Activated CD8-positive, alpha-beta memory T cell treated with anti-CD3 and anti-CD28 coated beads for 48 hours (primary cell): ENCODE results near the gene TSPAN9.
A peak's percentile ranks its signal among the peaks of the same experiment; 100 is the strongest.

Experiments used
- DNase-seq, 3 experiments: peaks; one replicate each; pipeline ENCODE4 v3.0.0-alpha.2; 2020; ENCODE audit warnings: low read depth in 2 of 3, low spot score in 2 of 3

The TSPAN9 gene

GRCh38 chr12:3076730-3077571, at the start of gene TSPAN9:
TSPAN9 (plus strand) TSS chr12:3077379; CDS start chr12:3201194, 123,815 bp downstream.
- DNase-seq = peak; percentile 14 to 33 (median 24)

GRCh38 chr12:3028108-3028507, 49.1 kb upstream of the TSPAN9 start:
- DNase-seq = no peak

GRCh38 chr12:3030821-3031429, 46.3 kb upstream of the TSPAN9 start:
- no peak for DNase-seq

- no peak for DNase-seq
Measured at GRCh38 chr12:3032161-3032560, 45.0 kb upstream of the TSPAN9 start.

GRCh38 chr12:3032770-3033538, 44.2 kb upstream of the TSPAN9 start:
- no peak for DNase-seq

- DNase-seq = no peak
Measured at GRCh38 chr12:3033539-3033867, 43.7 kb upstream of the TSPAN9 start.

GRCh38 chr12:3034067-3034750, 43.0 kb upstream of the TSPAN9 start:
- DNase-seq = peak in 2 of 3 experiments; percentile 8 to 14

GRCh38 chr12:3035171-3035570, 42.0 kb upstream of the TSPAN9 start:
- DNase-seq = no peak

GRCh38 chr12:3035815-3036702, 41.1 kb upstream of the TSPAN9 start:
- no peak for DNase-seq

GRCh38 chr12:3036901-3037600, 40.1 kb upstream of the TSPAN9 start:
- no peak for DNase-seq

- no peak for DNase-seq
Measured at GRCh38 chr12:3038166-3038565, 39.0 kb upstream of the TSPAN9 start.

- no peak for DNase-seq
Measured at GRCh38 chr12:3038926-3039510, 38.2 kb upstream of the TSPAN9 start.

- DNase-seq = no peak
Measured at GRCh38 chr12:3040026-3040656, 37.0 kb upstream of the TSPAN9 start.

- no peak for DNase-seq
Measured at GRCh38 chr12:3040663-3041544, 36.3 kb upstream of the TSPAN9 start.

GRCh38 chr12:3041558-3042164, 35.5 kb upstream of the TSPAN9 start:
- peak; percentile 7 to 21 (median 10) for DNase-seq

- no peak for DNase-seq
Measured at GRCh38 chr12:3042394-3042793, 34.8 kb upstream of the TSPAN9 start.

- DNase-seq = no peak
Measured at GRCh38 chr12:3042826-3043225, 34.4 kb upstream of the TSPAN9 start.
